HG02610 (cell line): ENCODE measurements around the gene SMAD3.
A peak's percentile ranks its signal among the peaks of the same experiment; 100 is the strongest.
"Not testable (repeated sequence)": the region's sequence is repeated elsewhere in the genome, so short reads cannot be mapped to it uniquely, and the experiment has no call there.

Experiments used
- ATAC-seq: cut with Tn5 transposase; IDR thresholded peaks from one replicate; pipeline ENCODE4 v1.9.1; 2021; ENCODE audit warnings: mild to moderate bottlenecking, moderate library complexity; ENCODE audit not compliant: unreplicated experiment

The SMAD3 gene

GRCh38 chr15:67123291-67123690, 57.9 kb downstream of the SMAD3 start:
- ATAC-seq = not testable (repeated sequence)

DNA sequence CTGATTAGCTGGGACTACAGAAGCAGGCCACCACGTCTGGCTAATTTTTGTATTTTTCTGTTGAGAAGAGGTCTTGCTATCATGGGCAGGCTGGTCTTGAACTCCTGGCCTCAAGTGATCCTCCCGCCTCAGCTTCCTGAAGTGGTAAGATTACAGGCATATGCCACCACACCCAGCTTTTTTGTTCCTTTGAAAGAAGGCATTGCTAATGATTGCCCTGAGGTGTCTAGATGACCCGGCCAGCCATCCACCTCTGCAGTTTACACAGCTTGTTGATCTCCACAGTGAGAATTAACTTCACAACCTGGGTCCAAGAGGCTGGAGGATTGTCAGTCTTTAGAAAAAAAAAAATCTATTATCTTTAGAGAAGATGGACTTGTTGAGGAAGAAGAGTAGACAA, 58.7 kb downstream of the SMAD3 start:
- no peak for ATAC-seq

GRCh38 chr15:67124911-67125588, 59.6 kb downstream of the SMAD3 start:
- no peak for ATAC-seq

DNA sequence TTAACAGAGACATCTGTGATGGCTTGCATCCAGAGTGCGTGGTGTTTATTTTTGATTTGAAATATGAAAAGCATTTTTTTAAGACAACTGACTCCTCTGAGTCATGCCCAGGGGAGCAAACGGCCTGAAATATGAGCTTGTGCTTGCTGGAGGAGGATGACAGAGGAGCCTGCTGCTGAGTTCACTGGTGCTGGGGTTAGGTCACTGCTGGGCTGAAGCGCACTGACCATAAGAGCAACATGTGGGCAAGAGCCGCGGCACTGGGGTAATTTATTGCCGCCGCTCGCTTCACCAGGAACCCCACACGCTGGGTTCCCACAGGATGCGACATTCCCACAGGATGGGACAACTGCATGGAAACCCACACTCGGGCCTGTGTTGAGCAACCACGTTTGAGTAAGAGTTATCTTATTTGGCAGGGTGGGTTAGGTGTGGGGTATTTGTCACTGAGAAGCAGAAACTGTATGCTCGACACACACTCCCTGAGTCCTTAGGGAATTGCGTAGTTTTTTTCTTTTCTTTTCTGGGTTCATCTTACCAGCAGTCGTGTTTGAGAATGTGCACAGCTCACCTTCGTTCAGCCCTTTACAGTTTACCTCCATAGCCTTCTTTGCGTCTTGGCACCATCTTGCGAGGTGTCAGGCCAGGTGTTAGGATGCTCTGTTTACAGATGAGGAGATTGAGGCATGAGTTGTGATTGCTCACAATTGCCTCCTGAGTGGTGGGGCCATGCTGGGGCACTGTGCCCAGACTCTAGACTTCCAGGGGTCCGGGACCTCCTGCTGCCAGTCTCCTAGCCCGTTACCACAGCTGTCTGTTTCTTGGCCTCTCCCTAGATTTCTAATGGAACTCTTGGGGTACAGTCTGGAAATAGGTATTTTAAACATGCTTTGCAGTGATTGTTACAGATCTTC, 60.4 kb downstream of the SMAD3 start:
- ATAC-seq = no peak

GRCh38 chr15:67126551-67127330, 61.3 kb downstream of the SMAD3 start:
- no peak for ATAC-seq

DNA sequence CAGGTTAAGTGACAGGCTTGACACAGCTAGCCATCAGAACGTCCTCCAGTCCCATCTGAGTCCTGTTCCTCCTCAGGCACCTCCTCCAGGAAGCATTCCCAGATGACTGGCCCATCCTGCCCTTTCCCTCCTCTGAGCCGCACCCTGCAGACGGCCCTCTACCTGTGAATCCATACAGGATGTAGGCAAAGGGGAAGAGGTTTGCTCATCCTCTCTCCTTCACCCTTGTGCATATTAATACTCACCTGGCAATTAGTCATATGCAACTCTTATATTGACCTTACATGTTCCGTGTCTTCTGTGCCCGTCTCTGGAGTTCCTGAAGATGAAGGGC, 61.9 kb downstream of the SMAD3 start:
- no peak for ATAC-seq

- no peak for ATAC-seq
Measured at GRCh38 chr15:67127965-67128364, 62.6 kb downstream of the SMAD3 start.

DNA sequence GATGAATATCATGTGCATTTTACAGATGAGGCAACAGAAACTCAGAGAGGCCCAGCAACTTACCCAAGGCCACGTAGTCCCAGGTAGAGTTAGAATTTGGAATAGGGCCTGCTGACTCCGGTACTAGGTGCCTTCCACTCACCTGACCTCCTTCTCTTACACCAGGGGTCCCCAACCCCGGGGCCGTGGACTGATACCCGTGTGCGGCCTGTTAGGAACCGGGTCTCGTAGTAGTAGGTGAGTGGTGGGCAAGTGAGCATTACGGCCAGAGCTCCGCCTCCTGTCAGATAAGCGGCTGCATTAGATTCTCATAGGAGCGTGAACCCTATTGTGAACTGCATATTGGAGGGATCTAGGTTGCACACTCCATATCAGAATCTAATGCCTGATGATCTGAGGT, 64.8 kb downstream of the SMAD3 start:
- ATAC-seq = no peak

- ATAC-seq = no peak
Measured at GRCh38 chr15:67130673-67131601, 65.5 kb downstream of the SMAD3 start.

- ATAC-seq = no peak
Measured at GRCh38 chr15:67132276-67132675, 66.9 kb downstream of the SMAD3 start.

DNA sequence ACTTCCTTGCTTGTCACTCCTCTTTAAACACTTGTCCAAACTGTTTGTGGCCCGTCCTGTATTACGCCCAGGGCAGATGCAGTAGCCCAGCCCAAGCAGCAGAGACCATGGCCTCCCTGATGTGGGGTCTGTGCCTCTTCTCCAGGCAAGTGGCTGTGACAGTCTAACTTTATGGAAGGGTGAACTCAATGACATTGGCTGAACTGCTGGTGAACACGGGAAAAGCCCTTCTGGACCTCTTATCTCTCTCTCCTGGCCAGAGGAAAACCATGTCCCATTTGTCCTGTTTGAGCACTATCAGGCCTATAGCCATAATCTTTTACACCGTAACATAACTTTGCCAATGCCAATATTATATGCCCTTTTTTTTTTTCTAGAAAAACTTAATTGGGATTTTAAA, 67.6 kb downstream of the SMAD3 start:
- ATAC-seq = no peak

GRCh38 chr15:67133738-67134066, 68.3 kb downstream of the SMAD3 start:
- peak; percentile 8 for ATAC-seq

GRCh38 chr15:67134067-67134838, 68.9 kb downstream of the SMAD3 start:
- peak; percentile 72 for ATAC-seq

DNA sequence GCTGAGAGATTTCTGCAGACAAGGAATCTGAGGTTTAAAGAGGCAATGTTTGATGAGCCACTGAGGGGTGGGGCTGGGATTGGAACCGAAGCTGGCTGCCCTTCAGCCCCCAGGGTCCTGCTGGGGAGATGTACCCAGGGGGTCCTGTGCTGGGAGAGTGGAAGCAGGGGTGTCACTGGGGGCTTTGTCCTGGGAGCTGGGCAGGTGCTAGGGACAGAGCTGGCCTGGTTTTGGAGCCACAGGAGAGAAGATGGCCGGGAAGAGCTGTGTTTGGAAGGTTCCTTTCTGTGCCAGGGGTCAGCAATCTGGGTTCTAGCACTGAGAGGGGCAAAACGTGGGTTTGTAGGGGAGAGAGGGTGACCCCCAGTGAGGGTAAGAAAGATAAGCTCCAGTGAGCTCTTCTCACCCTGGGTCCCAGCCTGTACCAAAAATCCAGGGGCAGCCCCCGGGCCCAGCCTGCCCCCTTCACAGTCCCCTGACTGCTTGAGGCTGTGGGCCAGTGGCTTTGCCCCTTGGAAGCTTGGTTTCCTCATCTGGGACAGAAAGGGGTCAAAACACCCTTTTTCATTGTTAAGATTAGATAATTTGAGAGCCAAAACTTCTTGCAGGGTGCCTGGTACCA, 69.6 kb downstream of the SMAD3 start:
- ATAC-seq = no peak

DNA sequence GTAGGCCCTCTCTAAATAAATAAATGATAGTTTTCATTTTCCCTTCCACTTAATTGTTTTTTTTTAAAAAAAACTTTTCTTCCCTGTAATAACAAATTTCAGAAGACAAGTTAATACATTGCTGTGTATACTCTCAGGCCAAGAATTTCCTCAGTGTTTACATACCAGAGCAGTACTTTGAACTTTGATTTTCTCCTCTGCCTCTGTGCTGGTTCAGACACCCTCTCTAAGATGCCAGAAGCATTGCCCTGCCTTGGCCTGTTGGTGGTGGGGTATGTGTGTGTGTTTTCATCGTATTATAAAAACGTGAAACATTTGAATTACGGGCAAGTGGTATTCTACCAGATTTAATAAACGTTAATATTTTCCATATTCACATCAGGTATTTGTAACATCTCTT, 70.1 kb downstream of the SMAD3 start:
- ATAC-seq = no peak

DNA sequence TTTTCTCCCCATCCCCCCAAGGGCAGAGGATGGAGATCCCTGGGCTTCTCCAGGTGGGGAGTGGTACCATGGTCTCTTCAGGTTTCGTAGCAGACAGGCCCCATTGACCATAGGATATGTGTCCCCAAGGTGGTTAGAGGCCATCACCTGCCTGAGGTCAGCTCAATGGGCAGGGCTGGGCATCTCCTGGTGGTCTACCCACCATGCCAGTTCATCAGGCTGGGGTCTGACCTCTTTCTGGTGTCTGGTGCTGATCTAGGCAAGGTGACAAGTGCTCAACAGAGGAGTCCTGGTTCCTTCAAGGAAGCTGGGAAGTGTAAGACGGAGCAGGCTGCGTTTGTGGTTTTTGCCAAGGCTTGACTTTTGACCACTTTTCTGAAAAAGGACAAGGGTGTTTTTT, 71.4 kb downstream of the SMAD3 start:
- no peak for ATAC-seq

DNA sequence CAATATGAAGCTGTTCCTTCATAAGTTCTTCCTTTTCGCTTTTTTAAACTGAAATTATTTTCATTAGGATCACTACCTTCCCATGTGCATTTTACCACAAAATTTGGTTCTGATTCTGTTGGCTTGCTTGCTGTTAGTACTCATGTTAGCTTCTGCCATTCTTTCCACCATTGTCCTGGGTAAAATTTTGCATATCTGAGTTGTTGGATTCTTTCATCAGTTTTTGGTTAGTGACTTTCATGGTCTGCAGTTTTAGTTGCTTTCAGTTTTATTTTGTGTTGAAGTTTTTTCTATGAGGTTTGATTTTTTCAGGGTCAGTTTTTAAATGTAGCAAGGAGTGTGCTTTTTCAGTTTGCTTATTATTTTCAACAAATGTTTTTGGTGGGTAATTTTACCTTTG, 71.9 kb downstream of the SMAD3 start:
- ATAC-seq = no peak

DNA sequence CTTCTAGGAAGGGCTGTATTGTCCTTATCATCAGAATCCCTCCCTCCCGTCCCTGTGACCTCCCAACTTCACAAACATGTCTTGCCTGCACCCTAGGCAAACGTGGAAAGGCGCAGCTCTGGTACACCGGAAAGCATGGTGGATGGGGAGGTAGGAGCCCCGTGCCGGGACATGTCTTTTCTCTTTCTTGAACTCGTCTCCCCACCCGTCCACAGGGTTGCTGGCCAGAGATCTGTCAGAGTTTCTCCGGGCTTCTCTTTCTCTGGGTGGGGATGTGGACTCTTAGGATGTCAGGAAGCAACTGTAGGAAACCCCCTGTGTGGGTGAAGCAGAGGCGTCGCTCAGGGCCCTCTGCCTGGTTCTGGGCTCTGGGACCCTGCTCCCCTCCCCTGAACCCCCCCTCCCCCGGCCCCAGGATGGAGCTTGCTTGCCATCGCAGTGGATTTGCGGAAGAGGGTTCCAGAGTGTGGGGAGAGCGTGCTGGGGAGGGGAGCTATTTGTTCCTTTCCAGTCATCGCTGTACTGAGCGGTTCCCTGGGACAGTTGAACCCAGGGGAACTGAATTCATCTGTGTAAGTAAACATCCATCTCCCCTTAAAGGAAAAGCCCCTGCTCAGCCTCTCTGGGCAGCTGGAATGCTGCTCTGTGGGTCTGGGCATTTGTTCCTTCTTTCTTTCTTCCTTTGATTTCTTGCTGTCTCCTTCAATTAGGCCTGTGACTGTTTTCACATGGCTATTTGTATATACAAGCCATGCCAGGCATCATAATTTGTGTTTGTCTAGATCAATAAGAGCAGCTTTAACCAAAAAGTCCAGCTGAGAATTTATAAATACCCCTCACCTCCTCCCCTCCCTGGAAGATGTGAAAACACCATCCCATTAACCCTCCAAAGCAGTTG, 72.8 kb downstream of the SMAD3 start:
- ATAC-seq = no peak
